Right ventricle myocardium superior (tissue), 1 donor: ENCODE measurements around the gene PLIN5. TPM values are rescaled to one million over a fixed set of nuclear protein-coding genes. Genes with fewer than 3 reads are reported as not detected.

Source experiments
- ATAC-seq: fragments of 200-7000 bp; cut with Tn5 transposase; one replicate; pipeline ENCODE4 v1.9.1; 2020; ENCODE audit warnings: mild to moderate bottlenecking; ENCODE audit not compliant: poor library complexity
- DNase-seq: peaks from one replicate; pipeline ENCODE4 v3.0.0-alpha.2; 2020
- intact Hi-C: fragments of 100-400 bp; cut with DNase I; formaldehyde crosslinking; loops from one replicate; pipeline ENCODE4 v1.11.2; 2022
- long read RNA-seq: library from polyadenylated mRNA; unstranded; transcript quantifications from one replicate; pipeline ENCODE4 v2.0.0, GENCODE V29; 2021
- total RNA-seq: library from RNA; stranded (reverse); fragmentation: NEBNext Ultra II Directional; extraction: Animal tissue kit (Norgen Biotek cat#: 25700); gene quantifications from one replicate; pipeline ENCODE4 v1.2.1, GENCODE V29; 2021
- donor health status: DM: no; HTN: yes; CAD: no; lungs with severe emphysema.

The PLIN5 gene, protein sequence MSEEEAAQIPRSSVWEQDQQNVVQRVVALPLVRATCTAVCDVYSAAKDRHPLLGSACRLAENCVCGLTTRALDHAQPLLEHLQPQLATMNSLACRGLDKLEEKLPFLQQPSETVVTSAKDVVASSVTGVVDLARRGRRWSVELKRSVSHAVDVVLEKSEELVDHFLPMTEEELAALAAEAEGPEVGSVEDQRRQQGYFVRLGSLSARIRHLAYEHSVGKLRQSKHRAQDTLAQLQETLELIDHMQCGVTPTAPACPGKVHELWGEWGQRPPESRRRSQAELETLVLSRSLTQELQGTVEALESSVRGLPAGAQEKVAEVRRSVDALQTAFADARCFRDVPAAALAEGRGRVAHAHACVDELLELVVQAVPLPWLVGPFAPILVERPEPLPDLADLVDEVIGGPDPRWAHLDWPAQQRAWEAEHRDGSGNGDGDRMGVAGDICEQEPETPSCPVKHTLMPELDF
- total RNA-seq: 64.6 TPM
- long read RNA-seq, transcript PLIN5-201 (8 exons, 2,470 nt): major isoform, 188 of 355 reads
- long read RNA-seq, transcript PLIN5-204 (3 exons, 508 nt): minor isoform, 10 of 355 reads
- long read RNA-seq, partial matches to known transcripts: 12 of 355 reads
- long read RNA-seq, other reads (novel, unspliced or antisense): 144 of 355 reads

- intact Hi-C loops: no loop called here
- ATAC-seq: peak; percentile 89
- DNase-seq: peak; percentile 89
Observed at GRCh38 chr19:4534836-4535658, at the start of gene PLIN5. Gene PLIN5, minus strand, starts transcription at chr19:4535224. Its CDS starts 1,150 bp downstream, at chr19:4534074.

DNA sequence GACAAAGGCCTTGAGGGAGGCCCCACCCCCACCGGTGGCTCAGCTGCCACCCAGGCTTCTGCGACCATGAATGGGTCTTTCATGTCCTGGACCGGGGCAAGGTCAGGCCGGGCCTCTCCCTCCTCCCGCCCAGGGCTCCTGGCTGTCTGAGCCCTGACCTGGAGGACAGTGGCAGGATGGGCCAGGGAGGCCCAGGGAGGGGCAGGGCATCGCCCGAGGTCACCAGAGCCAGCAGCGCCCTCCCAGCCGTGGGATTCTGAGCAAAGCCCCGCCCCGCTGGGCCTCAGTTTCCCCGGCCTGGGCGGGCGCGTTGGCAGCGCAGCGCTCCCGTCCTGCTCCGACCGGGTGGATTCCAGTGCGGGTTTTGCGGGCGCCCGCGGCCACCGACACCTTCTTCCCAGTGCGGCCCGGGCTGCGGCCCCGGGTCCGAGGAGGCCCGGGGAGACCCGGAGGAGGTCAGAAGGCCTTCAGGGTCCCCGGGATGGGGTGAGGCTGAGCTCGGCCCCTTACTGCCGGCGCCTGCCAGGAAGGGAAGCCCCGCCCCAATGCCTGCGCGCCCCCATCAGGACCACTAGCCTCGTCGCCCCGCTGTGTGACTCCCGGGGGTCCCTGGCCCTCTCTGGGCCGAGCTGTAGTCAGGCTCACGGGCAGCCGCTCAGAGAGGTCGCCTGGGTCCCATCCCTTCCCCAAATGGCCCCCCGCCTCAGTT lies 49.1 kb upstream of the PLIN5 start:
- intact Hi-C loops: no loop called here
- DNase-seq (no peak), ATAC-seq (peak; percentile 64)

DNA sequence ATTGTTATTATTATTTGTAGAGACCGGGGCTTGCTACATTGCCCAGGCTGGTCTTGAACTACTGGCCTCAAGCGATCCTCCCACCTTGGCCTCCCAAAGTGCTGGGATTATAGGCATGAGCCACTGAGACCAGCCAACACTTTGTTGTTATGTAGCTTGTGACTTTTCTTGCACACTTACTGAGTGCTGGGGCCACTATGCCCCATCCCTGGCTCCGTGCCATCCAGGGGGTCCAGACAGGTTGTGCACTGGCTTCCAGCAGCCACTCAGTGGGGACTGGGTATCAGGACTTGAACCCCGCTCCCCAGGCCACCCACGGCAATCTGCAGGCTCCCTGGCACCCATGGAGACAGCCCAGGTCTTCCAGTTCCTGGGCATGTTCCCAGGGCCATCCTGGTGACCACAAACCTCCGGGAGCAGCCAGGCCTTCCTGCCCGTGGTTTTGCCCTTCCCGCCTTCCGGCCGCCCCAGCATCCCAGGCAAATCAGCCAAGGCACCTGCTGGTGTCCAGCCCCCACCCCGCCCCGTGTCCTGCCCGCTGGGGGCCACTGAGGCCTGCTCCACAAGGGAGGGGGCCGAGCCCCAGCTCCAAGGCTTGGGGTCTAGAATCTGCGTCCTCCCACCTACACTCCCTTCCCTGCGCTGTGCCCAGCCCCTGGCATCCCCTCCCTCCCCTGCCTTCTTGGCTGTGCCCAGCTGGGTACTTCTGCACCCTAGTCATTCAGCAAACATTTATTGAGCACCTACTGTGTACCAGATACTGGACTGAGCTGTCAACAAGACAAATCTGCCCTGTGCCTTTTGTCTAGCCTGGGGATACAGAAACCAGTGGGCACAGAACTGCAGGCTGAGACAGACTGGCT lies 48.2 kb upstream of the PLIN5 start:
- ATAC-seq: no peak
- no peak for DNase-seq
- intact Hi-C loops: no loop called here

- no peak for DNase-seq
Observed at GRCh38 chr19:4581666-4582553, 46.9 kb upstream of the PLIN5 start.

GRCh38 chr19:4580961-4581665 lies 46.1 kb upstream of the PLIN5 start:
- ATAC-seq (no peak), DNase-seq (no peak)
- intact Hi-C loops: no loop called here

More at GRCh38 chr19:4581666-4582553, 46.9 kb upstream of the PLIN5 start:
- intact Hi-C loops: no loop called here
- no peak for ATAC-seq

DNA sequence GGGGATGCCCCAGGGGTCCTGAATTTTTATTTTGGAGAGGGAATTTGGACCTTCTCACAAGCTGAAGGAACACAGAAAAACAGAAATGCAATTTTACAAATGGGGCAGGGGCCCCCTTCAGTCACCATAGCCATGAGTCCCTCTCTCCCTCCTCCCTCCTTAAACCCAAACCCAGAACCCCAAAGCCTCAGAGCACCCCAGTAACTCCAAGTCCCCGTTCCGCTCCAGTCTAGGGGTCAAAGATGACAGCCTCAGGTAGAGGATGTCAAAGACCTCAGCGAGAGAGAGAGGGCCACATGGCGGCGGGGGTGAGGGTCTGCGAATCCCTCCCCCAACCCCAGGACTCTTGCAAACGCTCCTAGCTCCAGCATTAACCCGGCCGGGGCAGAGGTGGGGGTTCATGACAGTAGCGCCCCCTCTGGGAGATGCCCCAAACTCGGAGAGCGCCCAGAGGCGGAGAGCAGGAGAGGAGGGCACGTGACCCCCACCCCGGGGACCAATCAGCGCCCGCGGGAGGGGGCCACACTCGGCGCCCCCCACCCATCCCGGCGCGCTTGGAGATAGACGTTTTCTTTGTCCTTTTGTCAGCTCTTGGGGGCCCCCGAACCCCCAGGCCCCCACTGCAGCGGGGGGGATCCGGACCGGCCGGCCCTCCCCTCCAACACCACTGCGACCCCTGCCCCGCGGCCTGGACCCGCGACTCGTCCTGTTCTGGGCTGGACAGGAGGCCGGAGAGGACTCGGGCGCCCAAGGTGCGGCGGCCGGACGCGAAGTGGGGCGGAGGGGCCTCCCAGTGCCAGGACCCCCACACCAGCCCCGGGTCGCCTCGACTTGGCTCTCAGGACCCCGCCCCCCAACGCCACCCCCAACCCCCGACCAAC lies 45.2 kb upstream of the PLIN5 start:
- DNase-seq: no peak
- ATAC-seq: no peak
- intact Hi-C loops: no loop called here

- DNase-seq: no peak
- intact Hi-C loops: loop anchor here (5.0 kb wide), 1 partner anchor 53 kb away; no protein-coding TSS in a partner anchor
- ATAC-seq: no peak
Observed at GRCh38 chr19:4579389-4579788, 44.4 kb upstream of the PLIN5 start.

- DNase-seq: no peak
- intact Hi-C loops: loop anchor here (5.0 kb wide), 1 partner anchor 54 kb away; no protein-coding TSS in a partner anchor
Observed at GRCh38 chr19:4578552-4579248, 43.7 kb upstream of the PLIN5 start.

DNA sequence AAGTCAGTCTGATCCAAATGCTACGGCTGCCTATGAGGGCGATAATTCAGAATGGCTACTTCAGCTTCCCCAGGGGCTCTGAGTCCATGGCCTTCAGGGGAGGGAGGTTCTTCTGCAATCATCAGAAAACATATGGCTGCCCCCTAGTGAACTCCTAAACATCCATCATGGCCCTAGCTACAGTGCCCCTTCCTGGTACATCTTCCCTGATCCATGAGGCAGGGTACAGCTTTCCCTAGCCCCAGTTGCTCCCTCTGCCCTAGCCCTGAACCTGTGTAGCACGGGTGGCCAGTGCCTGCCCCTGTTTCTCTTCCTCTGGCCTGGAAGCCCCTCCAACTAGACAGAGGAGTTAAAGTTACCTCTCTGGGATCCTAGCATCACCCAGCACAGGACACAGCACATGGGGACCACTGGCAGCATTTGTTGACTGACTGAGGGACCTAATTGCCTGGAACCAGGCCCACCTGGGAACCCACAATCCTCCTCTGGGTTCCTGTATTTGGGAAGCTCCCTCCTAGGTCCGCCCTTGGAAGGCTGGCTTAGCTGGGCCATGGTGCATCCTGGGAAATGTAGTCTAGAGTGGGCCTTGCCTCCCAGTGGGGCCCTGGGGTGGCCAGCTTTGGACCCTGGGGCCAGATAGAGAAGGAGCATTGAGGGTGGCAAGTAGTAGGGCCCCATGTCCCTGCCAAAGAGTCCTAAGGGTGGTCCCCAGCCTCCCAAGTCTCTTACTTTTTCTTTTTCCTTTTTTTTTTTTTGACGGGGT lies 42.2 kb upstream of the PLIN5 start:
- ATAC-seq (no peak), DNase-seq (no peak)
- intact Hi-C loops: loop anchor here (5.0 kb wide), 1 partner anchor 55 kb away; no protein-coding TSS in a partner anchor

More at GRCh38 chr19:4578552-4579248, 43.7 kb upstream of the PLIN5 start:
- ATAC-seq: no peak

DNA sequence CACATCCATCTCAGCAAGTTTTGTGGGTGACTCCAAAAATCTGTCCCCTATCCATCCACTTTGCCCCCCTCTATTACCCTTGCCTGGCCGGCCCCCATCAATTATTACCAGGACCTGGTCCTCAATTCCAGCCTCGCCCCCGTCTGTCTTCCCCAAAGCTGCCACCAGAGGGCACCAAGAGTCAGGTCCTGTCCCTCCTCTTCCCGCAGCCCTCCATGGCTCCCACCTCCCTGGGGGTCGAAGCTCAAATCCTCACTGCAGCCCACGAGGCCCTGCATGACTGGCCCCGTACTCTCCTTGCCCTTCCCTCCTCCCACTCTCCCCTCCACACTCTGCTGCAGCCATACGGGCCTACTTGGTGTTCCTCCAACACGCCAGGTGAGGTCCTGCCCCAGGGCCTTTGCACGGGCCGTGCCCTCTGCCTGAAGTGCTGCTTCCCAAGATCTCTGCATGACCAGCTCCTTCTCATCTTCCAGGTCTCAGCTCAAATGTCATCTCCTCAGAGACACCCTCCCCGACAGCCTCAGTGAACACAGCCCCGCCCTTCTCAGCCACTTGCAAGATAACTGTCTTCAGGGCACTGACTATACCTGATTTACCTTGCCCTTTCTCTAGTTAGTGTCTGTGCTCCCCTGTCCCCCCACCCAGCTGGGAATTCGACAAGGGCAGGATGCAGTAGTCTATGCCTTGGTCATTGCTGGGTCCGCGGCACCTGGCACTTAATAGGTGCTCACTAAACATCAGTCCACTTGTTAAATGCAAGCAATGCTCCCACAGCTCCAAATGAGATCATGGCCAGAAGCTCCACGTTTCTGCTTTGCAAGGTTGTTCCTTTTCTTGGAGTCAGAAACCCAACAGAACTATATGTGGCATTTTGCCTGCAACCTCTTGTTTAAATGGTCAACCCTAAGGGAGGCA lies 41.3 kb upstream of the PLIN5 start:
- ATAC-seq (peak; percentile 71), DNase-seq (peak; percentile 83)
- intact Hi-C loops: loop anchor here (5.0 kb wide), 1 partner anchor 56 kb away; no protein-coding TSS in a partner anchor

GRCh38 chr19:4575267-4576015 lies 40.4 kb upstream of the PLIN5 start:
- ATAC-seq (peak; percentile 49), DNase-seq (peak; percentile 77)
- intact Hi-C loops: loop anchor here (5.0 kb wide), 1 partner anchor 57 kb away; no protein-coding TSS in a partner anchor

DNA sequence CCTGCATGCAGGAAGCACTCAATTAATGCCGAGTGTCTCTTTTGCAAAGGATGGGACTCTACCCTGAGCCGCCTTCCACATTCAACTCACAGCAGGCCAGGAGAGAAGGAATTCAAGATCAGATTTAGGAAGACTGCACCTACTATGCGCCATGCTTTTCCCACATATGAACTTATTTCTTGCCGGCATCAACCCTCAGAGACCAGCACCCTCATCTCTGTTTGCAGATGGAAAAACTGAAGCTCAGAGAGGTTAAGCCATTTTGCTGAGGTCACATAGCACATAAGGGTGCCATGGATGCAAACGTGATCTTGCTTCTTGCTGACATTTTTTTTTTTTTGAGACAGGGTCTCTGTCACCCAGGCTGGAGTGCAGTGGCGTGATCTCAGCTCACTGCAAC lies 38.7 kb upstream of the PLIN5 start:
- intact Hi-C loops: no loop called here

More for the DNA sequence above, 38.7 kb upstream of the PLIN5 start:
- DNase-seq (no peak), ATAC-seq (no peak)
